HFFc6 (cell line): Measurements from ENCODE around the gene DCAF4L1. TPM values are rescaled to one million over a fixed set of nuclear protein-coding genes. Genes with fewer than 3 reads are reported as not detected.

Experiments
- DNase-seq: peaks from one replicate; pipeline ENCODE4 v3.0.0-alpha.2; 2018
- H3K27ac Mint-ChIP-seq: 2 replicates; pipeline ENCODE4 v1.8.0; 2020; ENCODE audit warnings: mild to moderate bottlenecking, mixed read lengths
- H3K27me3 Mint-ChIP-seq: 2 replicates; pipeline ENCODE4 v1.8.0; 2021; ENCODE audit warnings: mild to moderate bottlenecking, moderate library complexity, mixed read lengths; ENCODE audit not compliant: insufficient read depth
- H3K36me3 Mint-ChIP-seq: 2 replicates; pipeline ENCODE4 v1.8.0; 2021; ENCODE audit warnings: low read depth, mixed read lengths
- H3K4me1 Mint-ChIP-seq: 2 replicates; pipeline ENCODE4 v1.8.0; 2020; ENCODE audit warnings: low read depth, mixed read lengths
- H3K4me3 Mint-ChIP-seq: 2 replicates; pipeline ENCODE4 v1.8.0; 2020; ENCODE audit warnings: mild to moderate bottlenecking, moderate library complexity, mixed read lengths
- H3K9me3 Mint-ChIP-seq: 2 replicates; pipeline ENCODE4 v1.8.0; 2020; ENCODE audit warnings: mild to moderate bottlenecking, mixed read lengths
- total RNA-seq, 6 experiments: library from RNA; stranded (reverse); fragmentation: NEBNext Ultra II Directional; extraction: Animal tissue kit (Norgen Biotek cat#: 25700); gene quantifications; 2 replicates in 1 of 6; 3 replicates in 5 of 6; pipeline ENCODE4 v1.2.3, GENCODE V29; 2021
- TF ChIP-seq, protein P1 (sequence below): fragments of 200-600 bp; sonication (generic); IDR thresholded peaks from 2 replicates; pipeline ENCODE4 v1.5.0; 2021; ENCODE audit warnings: antibody characterized with exemption, mild to moderate bottlenecking

The DCAF4L1 gene
- total RNA-seq, 6 experiments from 2014 or later: 0.02 to 0.06 (median 0.05) TPM; not detected in 3

DNA sequence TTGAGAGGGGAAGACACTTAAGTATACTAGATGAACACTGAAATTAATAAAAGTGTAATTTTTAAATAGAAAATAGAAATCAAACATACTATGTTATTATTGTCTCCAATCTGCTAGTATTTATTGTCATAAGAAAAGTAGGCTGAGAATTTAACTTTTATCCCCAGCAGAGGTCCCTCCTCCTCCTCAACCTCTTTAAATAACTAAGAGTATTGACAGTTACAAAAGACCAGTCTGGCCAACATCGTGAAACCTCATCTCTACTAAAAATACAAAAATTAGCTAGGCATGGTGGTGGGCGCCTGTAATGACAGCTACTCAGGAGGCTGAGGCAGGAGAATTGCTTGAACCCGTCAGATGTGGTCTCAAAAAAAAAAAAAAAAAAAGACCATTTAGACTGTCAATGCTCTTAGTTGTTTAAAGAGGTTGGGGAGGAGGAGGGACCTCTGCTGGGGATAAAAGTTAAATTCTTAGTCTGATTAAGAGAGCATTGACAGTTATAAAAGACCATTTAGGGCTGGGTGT, 13.0 kb downstream of the DCAF4L1 start:
- H3K9me3 Mint-ChIP-seq: no peaks in the 10 kb centered on the region
- H3K27ac Mint-ChIP-seq: no peak overlapping the region
- peaks cover 37% of the 10 kb centered on the region for H3K4me1 Mint-ChIP-seq
- DNase-seq: no peak
- no peak overlapping the region for H3K4me3 Mint-ChIP-seq
- peaks cover 8% of the 10 kb centered on the region; the same call in 1 of the 2 replicates for H3K36me3 Mint-ChIP-seq
- TF ChIP-seq, protein P1, sequence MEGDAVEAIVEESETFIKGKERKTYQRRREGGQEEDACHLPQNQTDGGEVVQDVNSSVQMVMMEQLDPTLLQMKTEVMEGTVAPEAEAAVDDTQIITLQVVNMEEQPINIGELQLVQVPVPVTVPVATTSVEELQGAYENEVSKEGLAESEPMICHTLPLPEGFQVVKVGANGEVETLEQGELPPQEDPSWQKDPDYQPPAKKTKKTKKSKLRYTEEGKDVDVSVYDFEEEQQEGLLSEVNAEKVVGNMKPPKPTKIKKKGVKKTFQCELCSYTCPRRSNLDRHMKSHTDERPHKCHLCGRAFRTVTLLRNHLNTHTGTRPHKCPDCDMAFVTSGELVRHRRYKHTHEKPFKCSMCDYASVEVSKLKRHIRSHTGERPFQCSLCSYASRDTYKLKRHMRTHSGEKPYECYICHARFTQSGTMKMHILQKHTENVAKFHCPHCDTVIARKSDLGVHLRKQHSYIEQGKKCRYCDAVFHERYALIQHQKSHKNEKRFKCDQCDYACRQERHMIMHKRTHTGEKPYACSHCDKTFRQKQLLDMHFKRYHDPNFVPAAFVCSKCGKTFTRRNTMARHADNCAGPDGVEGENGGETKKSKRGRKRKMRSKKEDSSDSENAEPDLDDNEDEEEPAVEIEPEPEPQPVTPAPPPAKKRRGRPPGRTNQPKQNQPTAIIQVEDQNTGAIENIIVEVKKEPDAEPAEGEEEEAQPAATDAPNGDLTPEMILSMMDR: peak; percentile 41
- H3K27me3 Mint-ChIP-seq: no peaks in the 10 kb centered on the region; the same call in 1 of the 2 replicates

DNA sequence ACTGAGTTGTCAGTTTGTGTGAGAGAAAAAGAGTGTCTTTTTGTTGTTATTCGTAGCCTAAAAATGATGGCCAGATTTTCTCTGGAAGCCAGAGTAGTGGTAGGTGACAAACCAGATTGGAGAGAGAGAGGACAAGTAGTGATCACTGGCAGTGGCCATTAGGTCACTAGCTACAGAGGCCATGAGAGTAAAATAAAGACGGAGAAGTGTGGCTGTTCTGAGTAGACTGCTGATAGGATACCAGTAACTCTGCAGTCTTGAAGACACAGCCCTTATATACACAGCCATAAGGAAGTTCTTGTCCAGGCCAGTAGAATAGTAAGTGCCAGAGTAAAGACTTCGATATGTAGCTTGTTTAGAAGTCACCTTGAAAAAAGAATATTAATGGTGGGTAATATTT, 16.5 kb downstream of the DCAF4L1 start:
- peaks cover 3% of the 10 kb centered on the region for H3K36me3 Mint-ChIP-seq
- no peak overlapping the region for H3K4me3 Mint-ChIP-seq
- TF ChIP-seq, protein P1: no peak
- no peaks in the 10 kb centered on the region for H3K9me3 Mint-ChIP-seq
- H3K27ac Mint-ChIP-seq: no peak overlapping the region
- H3K4me1 Mint-ChIP-seq: peaks cover 15% of the 10 kb centered on the region
- no peaks in the 10 kb centered on the region; the same call in 1 of the 2 replicates for H3K27me3 Mint-ChIP-seq
- no peak for DNase-seq

DNA sequence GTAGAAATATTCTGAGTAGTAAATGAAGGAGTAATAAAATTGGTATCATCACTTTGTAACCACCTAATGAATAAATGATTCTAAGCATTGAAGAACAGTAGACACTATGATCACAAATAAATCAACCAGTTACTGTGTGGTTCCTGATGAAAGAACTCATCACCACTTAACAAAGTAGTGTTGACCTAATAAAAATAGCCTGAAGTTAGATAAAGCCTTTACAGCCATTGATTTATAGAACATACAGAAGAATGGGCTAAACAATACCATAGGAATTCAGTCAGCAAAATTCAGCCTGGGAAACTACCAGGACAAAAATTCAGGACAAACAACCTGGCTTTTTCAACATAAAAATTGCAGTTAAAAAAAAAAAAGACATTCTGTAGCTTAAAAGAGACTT, 17.8 kb downstream of the DCAF4L1 start:
- DNase-seq: no peak
- no peak overlapping the region for H3K27ac Mint-ChIP-seq
- H3K27me3 Mint-ChIP-seq: no peaks in the 10 kb centered on the region; the same call in 1 of the 2 replicates
- H3K36me3 Mint-ChIP-seq: peaks cover 10% of the 10 kb centered on the region
- H3K4me1 Mint-ChIP-seq: peaks cover 20% of the 10 kb centered on the region
- TF ChIP-seq, protein P1: no peak
- no peak overlapping the region for H3K4me3 Mint-ChIP-seq
- H3K9me3 Mint-ChIP-seq: no peaks in the 10 kb centered on the region

DNA sequence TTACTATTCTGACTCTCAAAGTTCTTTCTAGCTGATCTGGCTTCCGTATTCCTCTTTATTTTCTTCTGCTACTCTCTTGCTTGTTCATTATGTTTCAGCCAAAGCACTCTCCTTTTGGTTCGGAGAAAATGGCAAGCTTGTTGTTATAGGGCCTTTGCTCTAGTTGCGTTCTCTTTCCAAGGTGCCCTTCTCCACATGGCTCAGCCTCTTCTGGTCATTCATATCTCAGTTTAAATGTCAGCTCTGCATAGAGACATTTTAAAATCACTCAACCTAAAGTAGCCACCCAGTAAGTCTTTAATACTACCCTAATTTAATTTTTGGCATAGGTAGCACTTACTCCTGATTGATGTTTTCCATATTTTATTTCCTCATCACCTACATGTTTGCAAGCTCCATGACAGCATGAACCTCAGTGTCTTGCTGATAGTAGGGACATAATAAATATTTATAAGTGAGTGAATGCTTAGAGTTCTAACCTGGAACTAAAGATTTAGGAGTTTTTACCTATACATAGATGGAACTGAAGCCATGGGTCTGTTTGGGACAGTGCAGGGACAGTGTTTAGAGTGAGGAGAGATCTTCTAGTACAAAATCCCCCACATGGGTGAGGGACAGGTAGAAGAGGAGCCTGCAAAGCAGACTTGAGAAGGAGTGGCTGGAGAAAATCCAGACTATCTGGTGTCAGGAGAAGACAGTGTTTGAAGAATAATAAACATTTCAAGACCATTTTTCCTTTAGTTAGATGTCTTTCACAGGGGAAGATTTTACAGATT, 26.6 kb downstream of the DCAF4L1 start:
- DNase-seq: no peak
- no peak overlapping the region for H3K4me3 Mint-ChIP-seq
- TF ChIP-seq, protein P1: no peak
- H3K27me3 Mint-ChIP-seq: no peaks in the 10 kb centered on the region
- H3K27ac Mint-ChIP-seq: no peak overlapping the region
- H3K9me3 Mint-ChIP-seq: no peaks in the 10 kb centered on the region
- H3K36me3 Mint-ChIP-seq: peaks cover 21% of the 10 kb centered on the region
- peaks cover 14% of the 10 kb centered on the region for H3K4me1 Mint-ChIP-seq

DNA sequence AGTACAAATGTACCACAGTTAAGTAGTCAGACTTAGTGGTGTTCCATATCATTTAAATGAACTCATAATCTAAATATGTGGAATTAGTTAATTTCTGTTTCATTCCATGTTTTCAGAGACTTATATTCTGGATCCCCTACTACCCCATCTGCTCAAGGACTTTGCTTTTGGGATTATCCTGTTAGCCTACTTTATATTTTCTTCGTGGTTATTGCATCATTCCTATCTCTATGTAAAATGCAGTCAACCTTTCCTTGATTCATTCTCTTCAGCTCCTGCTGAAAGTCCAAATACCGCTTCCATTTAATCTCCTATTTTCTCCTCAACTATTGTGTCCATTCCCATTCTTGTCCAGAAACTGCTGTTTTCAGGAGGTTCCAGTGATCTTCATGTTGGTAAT, 33.9 kb downstream of the DCAF4L1 start:
- H3K4me1 Mint-ChIP-seq: no peaks in the 10 kb centered on the region
- H3K27ac Mint-ChIP-seq: no peak overlapping the region
- peaks cover 12% of the 10 kb centered on the region; the same call in 1 of the 2 replicates for H3K36me3 Mint-ChIP-seq
- H3K9me3 Mint-ChIP-seq: no peaks in the 10 kb centered on the region
- no peak overlapping the region for H3K4me3 Mint-ChIP-seq
- no peaks in the 10 kb centered on the region for H3K27me3 Mint-ChIP-seq
- TF ChIP-seq, protein P1: no peak
- DNase-seq: no peak
